GM19468 (cell line): ENCODE results near the gene USP2.

Source experiments
- ATAC-seq: cut with Tn5 transposase; IDR thresholded peaks from one replicate; pipeline ENCODE4 v1.9.1; 2021; ENCODE audit warnings: mild to moderate bottlenecking, moderate library complexity, moderate number of reproducible peaks; ENCODE audit not compliant: unreplicated experiment; ENCODE audit errors: extremely low read depth

Gene USP2, protein sequence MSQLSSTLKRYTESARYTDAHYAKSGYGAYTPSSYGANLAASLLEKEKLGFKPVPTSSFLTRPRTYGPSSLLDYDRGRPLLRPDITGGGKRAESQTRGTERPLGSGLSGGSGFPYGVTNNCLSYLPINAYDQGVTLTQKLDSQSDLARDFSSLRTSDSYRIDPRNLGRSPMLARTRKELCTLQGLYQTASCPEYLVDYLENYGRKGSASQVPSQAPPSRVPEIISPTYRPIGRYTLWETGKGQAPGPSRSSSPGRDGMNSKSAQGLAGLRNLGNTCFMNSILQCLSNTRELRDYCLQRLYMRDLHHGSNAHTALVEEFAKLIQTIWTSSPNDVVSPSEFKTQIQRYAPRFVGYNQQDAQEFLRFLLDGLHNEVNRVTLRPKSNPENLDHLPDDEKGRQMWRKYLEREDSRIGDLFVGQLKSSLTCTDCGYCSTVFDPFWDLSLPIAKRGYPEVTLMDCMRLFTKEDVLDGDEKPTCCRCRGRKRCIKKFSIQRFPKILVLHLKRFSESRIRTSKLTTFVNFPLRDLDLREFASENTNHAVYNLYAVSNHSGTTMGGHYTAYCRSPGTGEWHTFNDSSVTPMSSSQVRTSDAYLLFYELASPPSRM

GRCh38 chr11:119381181-119381988 lies at the start of gene USP2:
TSS of gene USP2 (minus strand) at chr11:119381690. CDS start at chr11:119373480, 8,210 bp downstream.
- ATAC-seq, result peak; percentile 96

DNA sequence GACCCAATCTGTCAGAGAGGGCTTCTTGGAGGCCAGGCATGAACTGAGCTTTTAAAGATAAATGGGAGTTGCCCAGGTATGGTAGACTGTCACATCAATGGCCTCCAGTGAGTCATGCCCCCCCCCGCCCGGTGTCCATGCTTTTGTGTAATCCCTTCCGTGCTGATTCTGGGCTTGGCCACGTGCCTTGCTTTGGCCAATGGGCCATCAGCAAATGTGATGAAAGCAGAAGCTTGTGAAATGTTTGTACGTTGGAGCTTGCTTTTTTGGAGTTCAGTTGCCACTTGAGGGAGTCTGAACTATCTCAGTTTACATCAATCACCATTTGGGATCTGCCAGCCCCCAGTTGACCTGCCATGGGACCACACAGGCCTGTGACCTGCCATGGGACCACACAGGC lies 45.8 kb upstream of the USP2 start:
- ATAC-seq, result no peak

- ATAC-seq, result no peak
These were observed 44.7 kb upstream of the USP2 start for GRCh38 chr11:119426142-119426541.

GRCh38 chr11:119424775-119425174 lies 43.3 kb upstream of the USP2 start:
- ATAC-seq, result no peak

- ATAC-seq, result no peak
These were observed 42.8 kb upstream of the USP2 start for GRCh38 chr11:119424276-119424675.

DNA sequence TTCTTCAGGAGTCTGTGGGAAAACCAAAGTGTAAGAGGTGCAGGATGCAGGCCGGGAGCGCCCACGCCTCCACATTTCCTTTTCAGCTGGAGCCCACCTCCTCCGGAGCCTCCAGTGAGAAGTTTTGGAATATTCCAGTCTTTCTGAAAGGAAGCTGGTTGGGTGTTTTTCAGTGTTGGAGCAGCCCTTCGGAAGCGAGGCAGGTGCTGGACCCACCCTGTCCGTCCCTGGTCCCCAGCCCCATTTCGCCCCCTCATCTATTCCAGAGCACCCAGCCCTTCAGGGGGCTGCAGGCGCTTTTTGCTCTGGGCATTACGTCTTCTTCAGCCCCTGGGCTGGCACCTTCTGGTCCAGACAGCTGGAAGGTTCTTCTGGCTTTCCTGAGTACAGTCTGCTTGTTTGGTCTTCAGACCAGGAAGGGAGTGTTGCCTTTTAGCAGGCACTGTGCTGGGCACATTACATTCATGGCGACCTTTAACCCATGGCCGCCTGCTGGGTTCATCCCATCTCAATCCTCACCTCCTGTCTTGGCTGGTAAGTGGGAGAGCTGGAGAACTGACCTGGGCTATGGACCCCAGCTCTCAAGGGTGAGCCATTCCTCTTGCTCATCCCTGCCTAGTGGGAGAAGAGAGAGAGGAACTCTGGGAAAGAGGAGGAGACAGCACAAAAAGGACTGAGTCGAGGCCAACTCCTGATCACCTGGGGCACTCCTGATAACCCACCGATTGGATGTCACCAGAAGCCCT lies 42.2 kb upstream of the USP2 start:
- ATAC-seq, result no peak

DNA sequence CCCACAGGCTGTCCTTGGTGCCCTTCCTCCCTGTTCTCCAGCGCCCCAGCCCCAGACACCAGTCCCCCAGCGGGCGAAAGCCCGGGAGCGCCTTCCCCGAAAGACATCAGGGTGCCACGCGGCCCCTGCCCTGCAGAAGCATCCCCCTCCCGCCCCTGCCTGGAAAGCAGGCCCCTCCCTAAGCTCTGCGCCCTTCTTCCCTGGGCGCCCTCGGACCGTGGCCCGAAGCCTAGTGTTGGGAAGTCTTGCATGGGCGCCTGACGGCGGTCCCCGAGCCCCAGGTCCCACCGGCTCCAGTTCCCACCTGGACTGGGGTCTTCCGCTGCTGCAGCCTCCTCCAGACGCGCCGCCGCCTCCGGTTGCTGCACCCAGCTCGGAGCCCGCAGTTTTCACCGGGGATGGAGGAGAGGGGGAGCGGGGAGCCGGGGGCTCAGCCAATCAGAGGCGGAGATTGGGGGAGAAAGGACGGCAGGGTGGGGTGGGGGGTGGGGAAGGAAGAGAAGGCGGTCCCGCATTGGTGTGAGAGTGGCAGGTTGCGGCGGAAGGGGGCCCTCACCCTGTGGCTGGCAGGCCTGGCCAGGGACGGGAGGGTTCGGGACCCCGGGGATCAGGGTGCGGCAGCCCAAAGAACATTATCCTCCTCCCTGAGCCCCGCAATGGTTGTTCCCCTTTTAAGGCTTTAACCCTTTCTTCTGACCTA lies 41.5 kb upstream of the USP2 start, which contains the start of gene THY1:
TSS of gene THY1 (minus strand) at position 364 of the 700 bp plus-strand sequence. CDS start 2,267 bp downstream, outside the sequence.
- ATAC-seq, result no peak

DNA sequence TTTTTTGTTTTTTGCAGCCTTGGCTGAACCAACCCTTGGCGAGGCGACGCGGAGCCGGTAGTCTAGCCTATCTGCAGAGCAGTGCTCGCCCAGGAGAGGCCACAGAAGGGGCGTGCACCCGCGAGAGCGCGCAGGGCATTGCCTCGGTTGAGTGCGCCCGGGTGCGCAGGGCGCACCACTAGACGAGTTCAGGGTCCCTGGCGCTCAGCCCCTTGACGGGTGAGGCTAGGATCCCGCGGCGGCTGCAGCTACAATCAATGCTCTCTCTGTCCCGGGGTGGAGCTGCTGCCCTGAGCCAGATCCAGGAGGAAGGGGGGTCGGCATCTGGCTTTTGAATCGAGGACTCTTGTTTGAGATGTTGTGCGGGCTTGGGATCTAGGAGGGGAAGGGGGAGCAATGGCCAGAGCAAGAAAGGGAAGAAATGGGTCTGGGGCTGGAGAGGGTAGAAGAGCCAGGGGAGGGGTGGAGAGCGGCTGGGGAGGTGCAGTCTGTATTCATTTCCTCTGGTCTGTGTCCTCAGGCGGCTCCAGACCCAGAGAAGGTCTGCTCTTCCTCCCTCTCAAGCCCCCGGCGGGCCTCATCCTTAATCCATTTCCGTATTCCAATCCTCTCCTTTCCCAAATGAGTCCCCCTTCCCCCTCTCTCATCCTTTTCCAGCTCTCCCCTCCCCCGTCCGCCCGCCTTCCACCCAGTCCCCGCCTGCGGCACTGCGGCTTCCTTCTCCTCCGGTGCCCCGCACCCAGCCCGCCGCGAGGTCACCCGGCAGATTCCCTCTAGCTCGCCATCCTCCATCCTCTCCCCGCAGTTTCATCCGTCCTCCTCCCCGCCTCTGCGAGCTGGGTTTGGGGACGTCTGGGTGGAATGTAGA lies 40.7 kb upstream of the USP2 start:
- ATAC-seq, result no peak

DNA sequence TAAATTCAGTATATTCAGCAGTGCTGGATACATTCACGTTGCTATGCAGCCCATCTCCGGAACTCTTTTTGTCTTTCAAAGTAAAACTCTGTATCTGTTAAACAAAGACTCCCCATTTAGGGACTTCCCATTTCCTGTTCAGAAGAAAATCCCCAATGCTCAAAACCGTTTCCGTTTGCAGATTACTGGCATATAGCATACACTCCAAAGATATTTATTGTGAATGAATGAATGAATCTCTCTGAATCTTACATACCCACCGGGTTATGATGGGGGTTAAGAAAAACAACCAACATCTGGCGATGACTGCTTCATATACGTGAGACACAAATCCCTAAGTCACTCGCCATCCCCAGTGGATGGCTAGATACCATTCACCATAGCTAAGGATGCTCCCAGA lies 39.9 kb upstream of the USP2 start:
- ATAC-seq, result no peak

- ATAC-seq, result no peak
These were observed 39.1 kb upstream of the USP2 start for GRCh38 chr11:119420631-119421030.

DNA sequence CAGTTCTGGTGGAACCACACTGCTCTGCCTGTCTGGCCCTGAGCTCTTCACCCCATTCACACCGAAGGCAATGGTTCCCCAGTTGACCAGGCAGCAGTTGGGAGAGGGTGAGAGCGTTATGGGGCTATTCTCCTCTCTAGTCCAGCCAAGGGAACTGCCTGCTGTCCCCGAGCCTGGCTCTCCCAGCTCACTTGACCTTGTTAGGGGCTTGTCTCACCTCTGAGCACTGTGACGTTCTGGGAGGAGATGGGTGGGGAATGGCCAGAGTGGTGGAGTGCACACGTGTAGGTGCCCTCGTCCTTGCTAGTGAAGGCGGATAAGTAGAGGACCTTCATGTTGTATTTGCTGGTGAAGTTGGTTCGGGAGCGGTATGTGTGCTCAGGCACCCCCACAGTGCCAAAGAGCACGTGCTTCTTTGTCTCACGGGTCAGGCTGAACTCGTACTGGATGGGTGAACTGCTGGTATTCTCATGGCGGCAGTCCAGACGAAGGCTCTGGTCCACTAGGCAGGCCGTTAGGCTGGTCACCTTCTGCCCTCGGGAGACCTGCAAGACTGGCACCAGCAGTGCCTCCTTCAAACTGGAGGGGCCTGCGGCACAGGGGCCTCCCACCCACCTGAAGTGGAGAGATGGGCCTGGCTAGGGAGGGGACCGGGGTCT lies 38.5 kb upstream of the USP2 start:
- no peak for ATAC-seq

- ATAC-seq, result no peak
These were observed 37.8 kb upstream of the USP2 start for GRCh38 chr11:119419246-119419645.

- ATAC-seq, result no peak
These were observed 37.3 kb upstream of the USP2 start for GRCh38 chr11:119418759-119419158.

- ATAC-seq, result no peak
These were observed 36.4 kb upstream of the USP2 start for GRCh38 chr11:119417726-119418540.

GRCh38 chr11:119416606-119417580 lies 35.4 kb upstream of the USP2 start:
- no peak for ATAC-seq

DNA sequence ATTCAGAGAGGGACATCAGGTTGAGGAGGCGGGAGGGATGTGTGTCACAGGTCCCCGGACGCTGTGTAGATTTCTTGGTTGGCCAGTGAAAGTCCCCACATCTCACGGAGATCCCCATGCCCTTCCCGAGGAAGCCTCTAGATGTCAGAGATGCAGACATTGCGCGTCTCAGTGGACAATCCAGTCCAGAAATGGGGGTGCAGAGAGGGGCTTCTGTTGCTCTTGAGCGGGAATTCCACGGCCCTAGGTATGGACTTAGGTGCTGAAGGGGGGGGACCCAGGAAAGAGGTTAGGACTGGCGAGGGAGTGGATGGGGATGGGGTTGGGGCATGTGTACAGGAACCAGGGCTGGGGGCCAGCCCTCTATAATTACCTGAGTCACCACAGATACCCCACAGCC lies 34.5 kb upstream of the USP2 start:
- no peak for ATAC-seq
